Osteoblast (primary cell): ENCODE results near the gene CACTIN. TPM values are rescaled to one million over a fixed set of nuclear protein-coding genes. Genes with fewer than 3 reads are reported as not detected.

Source experiments
- DNase-seq: peaks from one replicate; pipeline ENCODE4 v3.0.0; 2011; ENCODE audit warnings: low spot score, mixed read lengths; ENCODE audit not compliant: insufficient read length; ENCODE audit errors: missing footprints
- H2AFZ ChIP-seq: 2 replicates; pipeline ENCODE4 v1.6.0; 2011; ENCODE audit warnings: mild to moderate bottlenecking, low read length
- H3K27ac ChIP-seq: 2 replicates; pipeline ENCODE4 v1.5.1; 2011; ENCODE audit warnings: mild to moderate bottlenecking, low read depth, low read length, moderate library complexity
- H3K27me3 ChIP-seq: 2 replicates; pipeline ENCODE4 v1.6.0; 2012; ENCODE audit warnings: mild to moderate bottlenecking, control low read depth, inconsistent platforms, low read length, moderate library complexity; ENCODE audit not compliant: insufficient read depth
- H3K36me3 ChIP-seq: 2 replicates; pipeline ENCODE4 v1.5.1; 2011; ENCODE audit warnings: mild to moderate bottlenecking, low read length, control low read depth, moderate library complexity; ENCODE audit not compliant: insufficient read depth
- H3K4me1 ChIP-seq: 2 replicates; pipeline ENCODE4 v1.5.1; 2011; ENCODE audit warnings: mild to moderate bottlenecking, low read length, control low read depth, moderate library complexity; ENCODE audit not compliant: insufficient read depth
- H3K4me2 ChIP-seq: 2 replicates; pipeline ENCODE4 v1.6.0; 2011; ENCODE audit warnings: mild to moderate bottlenecking, low read length; ENCODE audit not compliant: insufficient read depth
- H3K4me3 ChIP-seq: fragments of 200-600 bp; sonication (generic); 3 replicates; pipeline ENCODE4 v1.5.1; 2012; ENCODE audit warnings: mild to moderate bottlenecking, low read length, inconsistent platforms; ENCODE audit not compliant: insufficient read depth
- H3K79me2 ChIP-seq: 2 replicates; pipeline ENCODE4 v1.6.0; 2012; ENCODE audit warnings: mild to moderate bottlenecking, low read length, control low read depth, inconsistent platforms; ENCODE audit not compliant: insufficient read depth
- H3K9me3 ChIP-seq: 2 replicates; pipeline ENCODE4 v1.5.1; 2011; ENCODE audit warnings: low read depth, low read length, control low read depth
- H4K20me1 ChIP-seq: 2 replicates; pipeline ENCODE4 v1.6.0; 2012; ENCODE audit warnings: mild to moderate bottlenecking, low read length, control low read depth; ENCODE audit not compliant: insufficient read depth
- total RNA-seq: library from RNA; depleted of rRNA; stranded (reverse); fragments of >200 nt; gene quantifications from 2 replicates; pipeline ENCODE4 v1.2.3, GENCODE V29; 2012
- TF ChIP-seq, protein P1 (sequence below): IDR thresholded peaks from 2 replicates; pipeline ENCODE4 v1.5.1; 2011; ENCODE audit warnings: mild to moderate bottlenecking, low read depth, low read length, moderate library complexity; ENCODE audit errors: extremely low read depth

The CACTIN gene
- total RNA-seq, 1 donor: 19.9 TPM

DNA sequence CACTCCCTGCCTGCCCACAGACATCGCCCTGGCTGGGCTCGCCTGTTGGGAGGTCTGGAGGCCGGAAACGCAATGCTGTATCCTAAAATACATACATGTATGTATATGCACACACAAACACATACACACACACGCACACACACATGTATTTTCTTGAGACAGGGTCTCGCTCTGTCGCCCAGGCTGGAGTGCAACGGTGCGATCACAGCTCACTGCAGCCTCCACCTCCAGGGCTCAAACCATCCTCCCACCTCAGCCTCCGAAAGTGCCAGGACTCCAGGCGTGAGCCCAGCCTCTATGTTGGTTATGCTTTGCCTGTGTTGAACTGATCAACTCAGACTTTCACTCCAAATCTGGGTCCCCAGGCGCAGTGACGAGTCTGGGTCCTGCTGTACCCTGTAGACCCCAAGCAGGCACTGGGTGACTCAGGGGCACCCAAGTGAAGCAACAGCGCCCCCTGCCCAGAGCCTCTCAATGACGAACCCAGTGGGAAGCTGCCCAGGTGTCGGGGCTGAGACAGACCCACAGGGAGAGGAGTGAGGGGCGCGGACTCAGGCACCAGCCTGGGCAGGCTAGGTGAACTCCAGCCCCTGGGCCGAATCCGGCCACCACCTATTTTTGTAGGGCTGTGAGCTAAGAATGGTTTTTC, 27.4 kb upstream of the CACTIN start:
- Histone ChIP-seq H3K4me1 (peaks cover 5% of the 10 kb centered on the region), H4K20me1 (peaks cover 4% of the 10 kb centered on the region), H3K79me2 (no peaks in the 10 kb centered on the region), H2AFZ (no peak overlapping the region), H3K27me3 (no peaks in the 10 kb centered on the region), H3K4me2 (no peak overlapping the region), H3K36me3 (peaks cover 17% of the 10 kb centered on the region), H3K9me3 (no peaks in the 10 kb centered on the region), H3K4me3 (no peak overlapping the region), H3K27ac (no peak overlapping the region)
- DNase-seq: no peak
- TF ChIP-seq, protein P1, sequence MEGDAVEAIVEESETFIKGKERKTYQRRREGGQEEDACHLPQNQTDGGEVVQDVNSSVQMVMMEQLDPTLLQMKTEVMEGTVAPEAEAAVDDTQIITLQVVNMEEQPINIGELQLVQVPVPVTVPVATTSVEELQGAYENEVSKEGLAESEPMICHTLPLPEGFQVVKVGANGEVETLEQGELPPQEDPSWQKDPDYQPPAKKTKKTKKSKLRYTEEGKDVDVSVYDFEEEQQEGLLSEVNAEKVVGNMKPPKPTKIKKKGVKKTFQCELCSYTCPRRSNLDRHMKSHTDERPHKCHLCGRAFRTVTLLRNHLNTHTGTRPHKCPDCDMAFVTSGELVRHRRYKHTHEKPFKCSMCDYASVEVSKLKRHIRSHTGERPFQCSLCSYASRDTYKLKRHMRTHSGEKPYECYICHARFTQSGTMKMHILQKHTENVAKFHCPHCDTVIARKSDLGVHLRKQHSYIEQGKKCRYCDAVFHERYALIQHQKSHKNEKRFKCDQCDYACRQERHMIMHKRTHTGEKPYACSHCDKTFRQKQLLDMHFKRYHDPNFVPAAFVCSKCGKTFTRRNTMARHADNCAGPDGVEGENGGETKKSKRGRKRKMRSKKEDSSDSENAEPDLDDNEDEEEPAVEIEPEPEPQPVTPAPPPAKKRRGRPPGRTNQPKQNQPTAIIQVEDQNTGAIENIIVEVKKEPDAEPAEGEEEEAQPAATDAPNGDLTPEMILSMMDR: peak; percentile 12

DNA sequence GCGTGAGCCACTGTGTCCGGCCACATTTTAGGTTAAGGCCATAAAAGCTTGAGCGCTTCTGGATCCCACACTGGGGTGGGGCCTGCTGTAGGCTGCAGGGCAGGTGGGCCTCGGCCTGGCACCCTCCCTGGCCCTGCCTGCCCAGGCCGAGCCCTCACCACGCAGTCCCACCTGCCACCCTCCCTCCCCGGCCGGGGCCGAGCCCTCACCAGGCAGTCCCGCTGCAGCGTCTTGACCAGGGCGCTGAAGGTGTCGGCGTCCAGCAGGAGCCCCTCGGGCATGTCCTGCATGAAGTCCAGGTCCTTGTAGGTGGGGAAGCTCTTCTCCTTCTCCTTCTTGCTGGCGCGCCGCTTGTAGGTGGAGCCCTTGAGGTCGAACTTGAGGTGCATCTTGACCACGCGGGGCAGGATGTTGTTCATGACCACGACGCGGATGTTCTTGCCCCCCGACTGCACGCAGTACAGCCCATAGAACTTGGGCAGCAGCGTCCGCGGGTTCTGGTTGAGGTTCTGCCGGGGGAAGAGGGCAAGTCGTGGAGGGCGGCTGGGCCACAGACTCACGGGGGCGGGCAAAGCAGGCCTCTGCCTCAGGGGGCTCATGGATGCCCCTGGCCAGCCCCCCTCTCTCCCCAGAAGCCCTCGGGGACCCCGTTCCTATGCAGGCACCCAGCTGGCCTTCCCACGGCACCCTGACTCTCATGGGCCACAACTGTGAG, 26.6 kb upstream of the CACTIN start:
- H3K79me2 ChIP-seq: no peaks in the 10 kb centered on the region
- H3K4me1 ChIP-seq: peaks cover 5% of the 10 kb centered on the region
- H4K20me1 ChIP-seq: peaks cover 4% of the 10 kb centered on the region
- no peaks in the 10 kb centered on the region for H3K9me3 ChIP-seq
- H3K4me3 ChIP-seq: no peak overlapping the region
- peaks cover 17% of the 10 kb centered on the region for H3K36me3 ChIP-seq
- DNase-seq: no peak
- no peaks in the 10 kb centered on the region for H3K27me3 ChIP-seq
- TF ChIP-seq, protein P1: no peak
- H2AFZ ChIP-seq: no peak overlapping the region
- no peak overlapping the region for H3K27ac ChIP-seq
- no peak overlapping the region for H3K4me2 ChIP-seq

DNA sequence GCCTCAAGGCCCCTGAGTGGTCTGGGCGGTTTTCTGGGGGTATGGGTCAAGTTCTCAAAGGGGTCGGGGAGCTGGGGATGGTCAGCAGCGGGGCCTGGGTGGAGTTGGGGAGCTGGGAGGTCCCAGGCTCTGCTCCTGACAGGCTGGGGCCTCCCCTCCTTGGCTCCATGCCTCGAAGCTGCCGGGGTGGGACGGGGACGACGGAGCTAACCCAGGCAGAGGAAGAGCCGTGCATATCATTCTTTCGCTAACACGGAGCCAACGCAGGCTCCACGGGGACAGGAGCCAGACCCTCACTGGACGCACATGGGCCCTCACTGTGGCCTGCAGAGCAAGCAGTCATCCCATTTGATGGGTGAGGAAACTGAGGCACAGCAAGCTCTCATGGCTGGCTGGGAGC, 25.8 kb upstream of the CACTIN start:
- H3K27ac ChIP-seq: no peak overlapping the region
- H4K20me1 ChIP-seq: peaks cover 4% of the 10 kb centered on the region
- H3K4me1 ChIP-seq: peaks cover 5% of the 10 kb centered on the region

DNA sequence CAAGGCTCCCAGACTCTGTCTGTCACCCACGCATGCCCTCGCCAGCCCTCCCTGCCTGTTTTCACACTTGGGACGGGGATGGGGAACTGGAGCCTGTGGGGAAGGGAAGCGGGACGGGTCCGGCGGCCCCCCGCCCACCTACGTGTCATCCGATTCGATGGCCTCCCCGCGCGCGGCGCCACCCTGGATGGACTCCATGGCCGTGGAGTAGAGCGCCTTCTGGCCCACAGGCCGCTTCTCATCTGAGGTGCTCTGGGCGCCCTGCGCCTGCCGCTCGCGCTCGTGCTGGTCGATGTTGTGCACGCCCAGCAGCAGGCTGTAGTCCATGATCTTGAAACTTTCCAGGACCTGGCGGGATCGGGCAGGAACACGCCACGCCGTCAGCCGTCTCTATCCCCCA, 25.1 kb upstream of the CACTIN start:
- TF ChIP-seq, protein P1: no peak
- Histone ChIP-seq H3K4me2 (no peak overlapping the region), H3K4me3 (no peak overlapping the region), H3K9me3 (no peaks in the 10 kb centered on the region), H4K20me1 (peaks cover 4% of the 10 kb centered on the region), H3K79me2 (no peaks in the 10 kb centered on the region), H3K4me1 (peaks cover 5% of the 10 kb centered on the region), H3K27ac (no peak overlapping the region), H3K36me3 (peaks cover 8% of the 10 kb centered on the region), H3K27me3 (no peaks in the 10 kb centered on the region), H2AFZ (no peak overlapping the region)
- DNase-seq: no peak

More for the DNA sequence above, 25.8 kb upstream of the CACTIN start:
- Histone ChIP-seq H2AFZ (no peak overlapping the region), H3K9me3 (no peaks in the 10 kb centered on the region), H3K36me3 (peaks cover 16% of the 10 kb centered on the region), H3K27me3 (no peaks in the 10 kb centered on the region), H3K4me2 (no peak overlapping the region), H3K4me3 (no peak overlapping the region), H3K79me2 (no peaks in the 10 kb centered on the region)
- no peak for DNase-seq
- TF ChIP-seq, protein P1: no peak
